ENCODE data around the gene COL4A1. TPM values are rescaled to one million over a fixed set of nuclear protein-coding genes. Genes with fewer than 3 reads are reported as not detected.

The COL4A1 gene
- total RNA-seq, 1 experiment from 2014 or later, result not detected

GRCh38 chr13:110218581-110219201, 88.3 kb downstream of the COL4A1 start:
- Histone ChIP-seq H3K27me3 (ENCODE audit: low read length) (no peaks in the 10 kb centered on the region), H4K20me1 (ENCODE audit: insufficient read depth, low read depth, low read length) (no peaks in the 10 kb centered on the region), H3K36me3 (ENCODE audit: insufficient read depth, low read length) (no peaks in the 10 kb centered on the region), H2AFZ (ENCODE audit: low read length) (no peak overlapping the region), H3K9ac (ENCODE audit: low read length) (no peak overlapping the region), H3K4me3 (ENCODE audit: low read length) (no peak overlapping the region), H3K4me2 (ENCODE audit: low read depth, low read length, poor library complexity, severe bottlenecking) (no peak overlapping the region), H3K9me2 (replicated peaks; ENCODE audit: insufficient read depth, low read length) (no peaks in the 10 kb centered on the region), H3K79me2 (ENCODE audit: low read length) (no peaks in the 10 kb centered on the region), H3K9me3 (ENCODE audit: low read length) (no peaks in the 10 kb centered on the region), H3K4me1 (ENCODE audit: low read length) (no peaks in the 10 kb centered on the region), H3K27ac (ENCODE audit: low read length) (no peak overlapping the region)
- no peak for DNase-seq

GRCh38 chr13:110217811-110218210, 89.1 kb downstream of the COL4A1 start:
- no peak overlapping the region for H3K4me3 ChIP-seq (ENCODE audit: low read length)
- H4K20me1 ChIP-seq (ENCODE audit: insufficient read depth, low read depth, low read length), result no peaks in the 10 kb centered on the region
- no peaks in the 10 kb centered on the region for H3K79me2 ChIP-seq (ENCODE audit: low read length)
- no peak overlapping the region for H3K27ac ChIP-seq (ENCODE audit: low read length)
- no peaks in the 10 kb centered on the region for H3K4me1 ChIP-seq (ENCODE audit: low read length)
- H2AFZ ChIP-seq (ENCODE audit: low read length), result no peak overlapping the region
- no peaks in the 10 kb centered on the region for H3K27me3 ChIP-seq (ENCODE audit: low read length)
- H3K4me2 ChIP-seq (ENCODE audit: low read depth, low read length, poor library complexity, severe bottlenecking), result no peak overlapping the region
- no peaks in the 10 kb centered on the region for H3K9me3 ChIP-seq (ENCODE audit: low read length)
- H3K9ac ChIP-seq (ENCODE audit: low read length), result no peak overlapping the region
- H3K9me2 ChIP-seq (replicated peaks; ENCODE audit: insufficient read depth, low read length), result no peaks in the 10 kb centered on the region
- DNase-seq, result no peak
- no peaks in the 10 kb centered on the region for H3K36me3 ChIP-seq (ENCODE audit: insufficient read depth, low read length)

- H4K20me1 ChIP-seq (ENCODE audit: insufficient read depth, low read depth, low read length), result no peaks in the 10 kb centered on the region
- H3K36me3 ChIP-seq (ENCODE audit: insufficient read depth, low read length), result no peaks in the 10 kb centered on the region
- no peak for DNase-seq
- no peaks in the 10 kb centered on the region for H3K4me1 ChIP-seq (ENCODE audit: low read length)
- H3K27ac ChIP-seq (ENCODE audit: low read length), result no peak overlapping the region
- no peaks in the 10 kb centered on the region for H3K27me3 ChIP-seq (ENCODE audit: low read length)
- H3K9me2 ChIP-seq (replicated peaks; ENCODE audit: insufficient read depth, low read length), result no peaks in the 10 kb centered on the region
- no peak overlapping the region for H3K4me3 ChIP-seq (ENCODE audit: low read length)
- H3K4me2 ChIP-seq (ENCODE audit: low read depth, low read length, poor library complexity, severe bottlenecking), result no peak overlapping the region
- no peaks in the 10 kb centered on the region for H3K79me2 ChIP-seq (ENCODE audit: low read length)
- no peaks in the 10 kb centered on the region for H3K9me3 ChIP-seq (ENCODE audit: low read length)
- H3K9ac ChIP-seq (ENCODE audit: low read length), result no peak overlapping the region
- H2AFZ ChIP-seq (ENCODE audit: low read length), result no peak overlapping the region
These were observed 89.9 kb downstream of the COL4A1 start for GRCh38 chr13:110217085-110217484.

- no peaks in the 10 kb centered on the region for H3K4me1 ChIP-seq (ENCODE audit: low read length)
- no peak overlapping the region for H3K9ac ChIP-seq (ENCODE audit: low read length)
- no peak for DNase-seq
- H3K36me3 ChIP-seq (ENCODE audit: insufficient read depth, low read length), result no peaks in the 10 kb centered on the region
- H3K4me3 ChIP-seq (ENCODE audit: low read length), result no peak overlapping the region
- H3K27me3 ChIP-seq (ENCODE audit: low read length), result no peaks in the 10 kb centered on the region
- H4K20me1 ChIP-seq (ENCODE audit: insufficient read depth, low read depth, low read length), result no peaks in the 10 kb centered on the region
- no peaks in the 10 kb centered on the region for H3K9me3 ChIP-seq (ENCODE audit: low read length)
- no peaks in the 10 kb centered on the region for H3K79me2 ChIP-seq (ENCODE audit: low read length)
- H2AFZ ChIP-seq (ENCODE audit: low read length), result no peak overlapping the region
- H3K27ac ChIP-seq (ENCODE audit: low read length), result no peak overlapping the region
- no peak overlapping the region for H3K4me2 ChIP-seq (ENCODE audit: low read depth, low read length, poor library complexity, severe bottlenecking)
- H3K9me2 ChIP-seq (replicated peaks; ENCODE audit: insufficient read depth, low read length), result no peaks in the 10 kb centered on the region
These were observed 90.4 kb downstream of the COL4A1 start for GRCh38 chr13:110216398-110217041.

GRCh38 chr13:110216006-110216397, 91.0 kb downstream of the COL4A1 start:
- no peak overlapping the region for H3K9ac ChIP-seq (ENCODE audit: low read length)
- no peaks in the 10 kb centered on the region for H4K20me1 ChIP-seq (ENCODE audit: insufficient read depth, low read depth, low read length)
- H3K36me3 ChIP-seq (ENCODE audit: insufficient read depth, low read length), result no peaks in the 10 kb centered on the region
- no peaks in the 10 kb centered on the region for H3K9me2 ChIP-seq (replicated peaks; ENCODE audit: insufficient read depth, low read length)
- no peaks in the 10 kb centered on the region for H3K27me3 ChIP-seq (ENCODE audit: low read length)
- no peaks in the 10 kb centered on the region for H3K9me3 ChIP-seq (ENCODE audit: low read length)
- no peaks in the 10 kb centered on the region for H3K4me1 ChIP-seq (ENCODE audit: low read length)
- H3K27ac ChIP-seq (ENCODE audit: low read length), result no peak overlapping the region
- H3K4me2 ChIP-seq (ENCODE audit: low read depth, low read length, poor library complexity, severe bottlenecking), result no peak overlapping the region
- no peak overlapping the region for H3K4me3 ChIP-seq (ENCODE audit: low read length)
- no peak overlapping the region for H2AFZ ChIP-seq (ENCODE audit: low read length)
- H3K79me2 ChIP-seq (ENCODE audit: low read length), result no peaks in the 10 kb centered on the region
- no peak for DNase-seq

- Histone ChIP-seq H3K36me3 (ENCODE audit: insufficient read depth, low read length) (no peaks in the 10 kb centered on the region), H3K4me1 (ENCODE audit: low read length) (no peaks in the 10 kb centered on the region), H4K20me1 (ENCODE audit: insufficient read depth, low read depth, low read length) (no peaks in the 10 kb centered on the region), H3K9me2 (replicated peaks; ENCODE audit: insufficient read depth, low read length) (no peaks in the 10 kb centered on the region), H3K27me3 (ENCODE audit: low read length) (no peaks in the 10 kb centered on the region), H3K4me3 (ENCODE audit: low read length) (no peak overlapping the region), H3K4me2 (ENCODE audit: low read depth, low read length, poor library complexity, severe bottlenecking) (no peak overlapping the region), H3K9me3 (ENCODE audit: low read length) (no peaks in the 10 kb centered on the region), H2AFZ (ENCODE audit: low read length) (no peak overlapping the region), H3K27ac (ENCODE audit: low read length) (no peak overlapping the region), H3K9ac (ENCODE audit: low read length) (no peak overlapping the region), H3K79me2 (ENCODE audit: low read length) (no peaks in the 10 kb centered on the region)
- no peak for DNase-seq
These were observed 91.4 kb downstream of the COL4A1 start for GRCh38 chr13:110215606-110216005.

- no peaks in the 10 kb centered on the region for H3K4me1 ChIP-seq (ENCODE audit: low read length)
- no peaks in the 10 kb centered on the region for H3K36me3 ChIP-seq (ENCODE audit: insufficient read depth, low read length)
- H3K27ac ChIP-seq (ENCODE audit: low read length), result no peak overlapping the region
- no peaks in the 10 kb centered on the region for H3K79me2 ChIP-seq (ENCODE audit: low read length)
- H3K9ac ChIP-seq (ENCODE audit: low read length), result no peak overlapping the region
- H3K27me3 ChIP-seq (ENCODE audit: low read length), result no peaks in the 10 kb centered on the region
- no peak overlapping the region for H3K4me3 ChIP-seq (ENCODE audit: low read length)
- H2AFZ ChIP-seq (ENCODE audit: low read length), result no peak overlapping the region
- no peak overlapping the region for H3K4me2 ChIP-seq (ENCODE audit: low read depth, low read length, poor library complexity, severe bottlenecking)
- no peaks in the 10 kb centered on the region for H4K20me1 ChIP-seq (ENCODE audit: insufficient read depth, low read depth, low read length)
- no peaks in the 10 kb centered on the region for H3K9me2 ChIP-seq (replicated peaks; ENCODE audit: insufficient read depth, low read length)
- H3K9me3 ChIP-seq (ENCODE audit: low read length), result no peaks in the 10 kb centered on the region
- no peak for DNase-seq
These were observed 92.3 kb downstream of the COL4A1 start for GRCh38 chr13:110214637-110215036.

- Histone ChIP-seq H4K20me1 (ENCODE audit: insufficient read depth, low read depth, low read length) (no peaks in the 10 kb centered on the region), H2AFZ (ENCODE audit: low read length) (no peak overlapping the region)
- DNase-seq, result no peak
These were observed 93.4 kb downstream of the COL4A1 start for GRCh38 chr13:110213461-110214074.

More at GRCh38 chr13:110213461-110214074, 93.4 kb downstream of the COL4A1 start:
- no peaks in the 10 kb centered on the region for H3K9me2 ChIP-seq (replicated peaks; ENCODE audit: insufficient read depth, low read length)
- H3K4me3 ChIP-seq (ENCODE audit: low read length), result no peak overlapping the region
- no peak overlapping the region for H3K27ac ChIP-seq (ENCODE audit: low read length)
- no peaks in the 10 kb centered on the region for H3K9me3 ChIP-seq (ENCODE audit: low read length)
- no peaks in the 10 kb centered on the region for H3K79me2 ChIP-seq (ENCODE audit: low read length)
- H3K9ac ChIP-seq (ENCODE audit: low read length), result no peak overlapping the region
- no peaks in the 10 kb centered on the region for H3K27me3 ChIP-seq (ENCODE audit: low read length)
- no peaks in the 10 kb centered on the region for H3K4me1 ChIP-seq (ENCODE audit: low read length)
- no peak overlapping the region for H3K4me2 ChIP-seq (ENCODE audit: low read depth, low read length, poor library complexity, severe bottlenecking)
- H3K36me3 ChIP-seq (ENCODE audit: insufficient read depth, low read length), result no peaks in the 10 kb centered on the region

Measured in Karpas-422 (cell line).